BJ (cell line): ENCODE data around the gene HDAC9. TPM values are rescaled to one million over a fixed set of nuclear protein-coding genes. Genes with fewer than 3 reads are reported as not detected.

Experiments used
- CTCF ChIA-PET: fragments of 350-600 bp; formaldehyde crosslinking; extraction: SDS; loops from one replicate; lab custom pipeline; 2021; ENCODE audit warnings: antibody characterized with exemption, inconsistent platforms; lab: Yijun Ruan, JAX
- POLR2A ChIA-PET: fragments of 300-600 bp; sonication (Branson Sonifier 250); formaldehyde crosslinking; extraction: SDS; loops from one replicate; lab custom pipeline; 2021; ENCODE audit warnings: antibody characterized with exemption; lab: Charles Lee
- DNase-seq: peaks from one replicate; pipeline ENCODE4 v3.0.0-alpha.2; 2011; ENCODE audit warnings: low read depth
- H3K27me3 ChIP-seq: 2 replicates; pipeline ENCODE4 v1.6.0; 2011; ENCODE audit warnings: low read length; ENCODE audit not compliant: control insufficient read depth, insufficient read depth
- H3K36me3 ChIP-seq: 2 replicates; pipeline ENCODE4 v1.5.1; 2011; ENCODE audit warnings: low read length; ENCODE audit not compliant: control insufficient read depth, insufficient read depth
- H3K4me3 ChIP-seq: 2 replicates; pipeline ENCODE4 v1.5.1; 2011; ENCODE audit warnings: low read depth, mild to moderate bottlenecking, control low read depth, low read length
- CTCF ChIP-seq: IDR thresholded peaks from 2 replicates; pipeline ENCODE4 v1.5.1; 2011; ENCODE audit warnings: low read depth, mild to moderate bottlenecking, control low read depth, inconsistent platforms, low read length, moderate library complexity; ENCODE audit not compliant: insufficient read depth
- polyA plus RNA-seq: library from polyadenylated mRNA; depleted of rRNA; stranded (reverse); fragments of >200 nt; gene quantifications from 2 replicates; pipeline ENCODE4 v1.2.3, GENCODE V29; 2011

The HDAC9 gene
- polyA plus RNA-seq, 1 experiment = 14.7 TPM

GRCh38 chr7:18644981-18645380 lies 149.4 kb downstream of the HDAC9 start:
- Histone ChIP-seq H3K36me3 (no peaks in the 10 kb centered on the region), H3K4me3 (no peak overlapping the region), H3K27me3 (no peaks in the 10 kb centered on the region)
- DNase-seq = no peak
- CTCF ChIA-PET = interaction anchor here (1.5 kb wide), 1 partner anchor 21 kb away, joined by 3 read pairs; no protein-coding TSS in a partner anchor
- TF ChIP-seq CTCF = no peak
- POLR2A ChIA-PET = no interaction called here

GRCh38 chr7:18647582-18647981 lies 152.0 kb downstream of the HDAC9 start:
- Histone ChIP-seq H3K27me3 (no peaks in the 10 kb centered on the region), H3K4me3 (no peak overlapping the region), H3K36me3 (no peaks in the 10 kb centered on the region)
- POLR2A ChIA-PET = no interaction called here
- DNase-seq = no peak
- TF ChIP-seq CTCF = no peak
- CTCF ChIA-PET = no interaction called here

- Histone ChIP-seq H3K27me3 (no peaks in the 10 kb centered on the region), H3K36me3 (no peaks in the 10 kb centered on the region), H3K4me3 (no peak overlapping the region)
- POLR2A ChIA-PET = no interaction called here
- no peak for DNase-seq
- no peak for TF ChIP-seq CTCF
- CTCF ChIA-PET = no interaction called here
Measured at GRCh38 chr7:18648849-18649758, 153.6 kb downstream of the HDAC9 start.

GRCh38 chr7:18653381-18654155 lies 158.0 kb downstream of the HDAC9 start:
- TF ChIP-seq CTCF = no peak
- POLR2A ChIA-PET = no interaction called here
- Histone ChIP-seq H3K4me3 (no peak overlapping the region), H3K36me3 (no peaks in the 10 kb centered on the region), H3K27me3 (no peaks in the 10 kb centered on the region)
- CTCF ChIA-PET = no interaction called here
- no peak for DNase-seq

GRCh38 chr7:18654709-18655108 lies 159.2 kb downstream of the HDAC9 start:
- no peak for DNase-seq
- ChIA-PET POLR2A (no interaction called here), CTCF (interaction anchor here (1.1 to 3.0 kb wide), 2 partner anchors 11 to 21 kb away, joined by 3 to 14 read pairs; no protein-coding TSS in a partner anchor)
- Histone ChIP-seq H3K27me3 (no peaks in the 10 kb centered on the region), H3K4me3 (no peak overlapping the region), H3K36me3 (no peaks in the 10 kb centered on the region)
- TF ChIP-seq CTCF = no peak
